Activated B cell treated with CpG ODN at 0.5 μM for 24 hours (primary cell): ENCODE results near the gene SSH2. TPM values are rescaled to one million over a fixed set of nuclear protein-coding genes. Genes with fewer than 3 reads are reported as not detected.

ENCODE experiments used
- ATAC-seq: fragments of 200-7000 bp; cut with Tn5 transposase; one replicate; pipeline ENCODE4 v1.10.0; 2021; ENCODE audit warnings: low read depth, mild to moderate bottlenecking, moderate library complexity
- CTCF ChIA-PET: fragments of 350-600 bp; sonication (Branson Sonifier 250); formaldehyde crosslinking; loops from one replicate; lab custom pipeline; 2021; ENCODE audit warnings: antibody characterized with exemption; lab: Charles Lee
- POLR2A ChIA-PET: fragments of 350-600 bp; sonication (Branson Sonifier 250); formaldehyde crosslinking; loops from one replicate; lab custom pipeline; 2021; ENCODE audit warnings: antibody characterized with exemption; lab: Charles Lee
- DNase-seq: peaks from one replicate; pipeline ENCODE4 v3.0.0; 2022
- H3K27ac Mint-ChIP-seq: one replicate; pipeline ENCODE4 v1.8.0; 2020; ENCODE audit warnings: mixed read lengths
- H3K27me3 Mint-ChIP-seq: one replicate; pipeline ENCODE4 v1.8.0; 2021; ENCODE audit warnings: mixed read lengths
- H3K36me3 Mint-ChIP-seq: one replicate; pipeline ENCODE4 v1.8.0; 2021; ENCODE audit warnings: low read depth, mixed read lengths
- H3K4me1 Mint-ChIP-seq: one replicate; pipeline ENCODE4 v1.8.0; 2021; ENCODE audit warnings: mixed read lengths
- H3K4me3 Mint-ChIP-seq: one replicate; pipeline ENCODE4 v1.8.0; 2020; ENCODE audit warnings: mild to moderate bottlenecking, mixed read lengths
- H3K9me3 Mint-ChIP-seq: one replicate; pipeline ENCODE4 v1.8.0; 2020; ENCODE audit warnings: mixed read lengths
- CTCF ChIP-seq: fragments of 200-600 bp; IDR thresholded peaks from one replicate; pipeline ENCODE4 v1.8.0; 2022; ENCODE audit warnings: antibody characterized with exemption, mild to moderate bottlenecking
- intact Hi-C: fragments of 100-400 bp; cut with micrococcal nuclease; formaldehyde crosslinking; loops from one replicate; pipeline ENCODE4 v1.15.1; 2024
- total RNA-seq: library from RNA; stranded (reverse); gene quantifications from 2 replicates; pipeline ENCODE4 v1.2.3, GENCODE V29; 2022

Gene SSH2
- total RNA-seq, 1 donor from 2014 or later, result 95.7 TPM

GRCh38 chr17:29588562-29589411 lies 341.2 kb downstream of the SSH2 start:
- ChIA-PET CTCF (interaction anchor here (1.5 to 1.8 kb wide), 3 partner anchors 25 to 51 kb away, joined by 3 to 10 read pairs (median 4); no protein-coding TSS in a partner anchor), POLR2A (interaction anchor here (0.9 to 1.1 kb wide), 3 partner anchors 9 to 172 kb away, joined by 3 to 5 read pairs (median 4); no protein-coding TSS in a partner anchor)
- H3K9me3 Mint-ChIP-seq, result no peaks in the 10 kb centered on the region
- intact Hi-C loops, result loop anchor here (1.0 to 5.0 kb wide), 4 partner anchors 20 to 1234 kb away; partner anchors contain the start of genes CRLF3, SSH2 and TP53I13
- peak overlapping the region; percentile 87 for H3K4me3 Mint-ChIP-seq
- H3K27me3 Mint-ChIP-seq, result no peaks in the 10 kb centered on the region
- DNase-seq (no peak), ATAC-seq (peak; percentile 4)
- H3K36me3 Mint-ChIP-seq, result peaks cover 3% of the 10 kb centered on the region
- peaks cover 77% of the 10 kb centered on the region for H3K4me1 Mint-ChIP-seq
- TF ChIP-seq CTCF, result no peak
- H3K27ac Mint-ChIP-seq, result peak overlapping the region; percentile 83

GRCh38 chr17:29588017-29588561 lies 341.9 kb downstream of the SSH2 start:
- peaks cover 80% of the 10 kb centered on the region for H3K4me1 Mint-ChIP-seq
- H3K4me3 Mint-ChIP-seq, result peak overlapping the region; percentile 87
- DNase-seq (no peak), ATAC-seq (no peak)
- peak overlapping the region; percentile 83 for H3K27ac Mint-ChIP-seq
- TF ChIP-seq CTCF, result no peak
- intact Hi-C loops, result loop anchor here (2.0 to 5.0 kb wide), 3 partner anchors 173 to 1234 kb away; partner anchors contain the start of genes CRLF3 and SSH2
- peaks cover 3% of the 10 kb centered on the region for H3K36me3 Mint-ChIP-seq
- no peaks in the 10 kb centered on the region for H3K9me3 Mint-ChIP-seq
- ChIA-PET CTCF (interaction anchor here (1.5 to 1.8 kb wide), 3 partner anchors 25 to 51 kb away, joined by 3 to 10 read pairs (median 4); no protein-coding TSS in a partner anchor), POLR2A (interaction anchor here (0.9 to 1.1 kb wide), 4 partner anchors 9 to 173 kb away, joined by 3 to 5 read pairs (median 4); no protein-coding TSS in a partner anchor)
- H3K27me3 Mint-ChIP-seq, result no peaks in the 10 kb centered on the region

GRCh38 chr17:29587591-29587990 lies 342.4 kb downstream of the SSH2 start:
- Mint-ChIP-seq H3K27me3 (no peaks in the 10 kb centered on the region), H3K4me1 (peaks cover 77% of the 10 kb centered on the region), H3K27ac (peak overlapping the region; percentile 83), H3K9me3 (no peaks in the 10 kb centered on the region), H3K36me3 (peaks cover 5% of the 10 kb centered on the region), H3K4me3 (peak overlapping the region; percentile 87)
- no peak for TF ChIP-seq CTCF
- intact Hi-C loops, result loop anchor here (5.0 kb wide), 1 partner anchor 1235 kb away; the partner anchor contains the start of gene CRLF3
- ChIA-PET CTCF (interaction anchor here (1.5 to 1.8 kb wide), 3 partner anchors 26 to 52 kb away, joined by 3 to 10 read pairs (median 4); no protein-coding TSS in a partner anchor), POLR2A (interaction anchor here (0.8 to 1.1 kb wide), 3 partner anchors 11 to 119 kb away, joined by 3 to 5 read pairs (median 3); no protein-coding TSS in a partner anchor)
- DNase-seq (no peak), ATAC-seq (no peak)

GRCh38 chr17:29586676-29587469 lies 343.2 kb downstream of the SSH2 start:
- H3K4me3 Mint-ChIP-seq, result no peak overlapping the region
- intact Hi-C loops, result loop anchor here (5.0 kb wide), 1 partner anchor 1235 kb away; the partner anchor contains the start of gene CRLF3
- no peak for ATAC-seq
- peak overlapping the region; percentile 83 for H3K27ac Mint-ChIP-seq
- peaks cover 70% of the 10 kb centered on the region for H3K4me1 Mint-ChIP-seq
- ChIA-PET CTCF (interaction anchor here (1.8 to 3.0 kb wide), 2 partner anchors 30 to 31 kb away, joined by 10 to 12 read pairs; no protein-coding TSS in a partner anchor), POLR2A (interaction anchor here (0.6 to 0.9 kb wide), 3 partner anchors 11 to 31 kb away, joined by 3 read pairs; no protein-coding TSS in a partner anchor)
- H3K36me3 Mint-ChIP-seq, result peaks cover 12% of the 10 kb centered on the region
- H3K27me3 Mint-ChIP-seq, result no peaks in the 10 kb centered on the region
- TF ChIP-seq CTCF, result no peak
- H3K9me3 Mint-ChIP-seq, result no peaks in the 10 kb centered on the region
- no peak for DNase-seq
